Head of caudate nucleus (tissue), 42 donors: ENCODE results near the gene KLHDC7B.
"Not testable (repeated sequence)": the region's sequence is repeated elsewhere in the genome, so short reads cannot be mapped to it uniquely, and the experiment has no call there.

Experiments
- DNase-seq, 42 donors: peaks; one replicate each; pipeline versions ENCODE4 v3.0.0 to v3.0.0-alpha.2; 2020 to 2021; ENCODE audit warnings: mixed read lengths in 7 of 42
- intact Hi-C: fragments of 100-400 bp; cut with DNase I; formaldehyde crosslinking; loops from one replicate; pipeline ENCODE4 v1.15.0; 2022

Gene KLHDC7B

GRCh38 chr22:50541667-50542026 is 4.1 kb upstream of the KLHDC7B start:
- intact Hi-C loops: not testable (repeated sequence)

DNA sequence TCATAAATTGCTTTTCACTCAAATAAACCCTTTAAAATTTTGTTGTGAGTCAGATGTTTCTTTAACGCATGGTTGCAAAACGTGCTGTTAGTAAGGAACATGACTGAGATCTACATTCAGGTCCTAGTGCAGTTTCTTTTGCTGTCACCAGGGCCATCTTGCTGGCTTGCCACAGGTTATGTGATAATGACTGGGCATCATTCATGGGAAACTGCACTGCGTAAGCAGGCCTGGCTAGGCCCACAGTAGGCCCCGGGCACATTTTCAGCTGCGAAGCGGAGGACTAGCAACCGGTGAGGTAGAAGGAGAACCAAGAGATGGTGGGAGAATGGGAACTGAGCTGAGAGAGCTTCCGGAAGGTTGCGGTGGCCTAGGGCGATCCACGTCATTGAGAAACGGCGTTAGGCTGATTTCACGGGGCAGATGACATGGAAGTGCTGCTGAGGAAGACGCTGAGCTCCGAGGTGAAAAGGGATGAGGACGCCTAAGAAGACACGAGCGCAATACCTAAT is 3.2 kb upstream of the KLHDC7B start:
- intact Hi-C loops: no loop called here
- DNase-seq: peak in 4 of 42 donors; percentile 1 to 57 (median 24)

More at GRCh38 chr22:50541667-50542026, 4.1 kb upstream of the KLHDC7B start:
- DNase-seq: peak in 2 of 42 donors; percentile 48 to 54

GRCh38 chr22:50544078-50544745 is 1.5 kb upstream of the KLHDC7B start:
- peak; percentile 38 to 89 (median 77) for DNase-seq

GRCh38 chr22:50544746-50545253 is 899 bp upstream of the KLHDC7B start:
- intact Hi-C loops: no loop called here
- DNase-seq: no peak

More at GRCh38 chr22:50544078-50544745, 1.5 kb upstream of the KLHDC7B start:
- intact Hi-C loops: no loop called here

GRCh38 chr22:50546326-50547262 is 895 bp downstream of the KLHDC7B start:
- intact Hi-C loops: no loop called here
- no peak for DNase-seq

DNA sequence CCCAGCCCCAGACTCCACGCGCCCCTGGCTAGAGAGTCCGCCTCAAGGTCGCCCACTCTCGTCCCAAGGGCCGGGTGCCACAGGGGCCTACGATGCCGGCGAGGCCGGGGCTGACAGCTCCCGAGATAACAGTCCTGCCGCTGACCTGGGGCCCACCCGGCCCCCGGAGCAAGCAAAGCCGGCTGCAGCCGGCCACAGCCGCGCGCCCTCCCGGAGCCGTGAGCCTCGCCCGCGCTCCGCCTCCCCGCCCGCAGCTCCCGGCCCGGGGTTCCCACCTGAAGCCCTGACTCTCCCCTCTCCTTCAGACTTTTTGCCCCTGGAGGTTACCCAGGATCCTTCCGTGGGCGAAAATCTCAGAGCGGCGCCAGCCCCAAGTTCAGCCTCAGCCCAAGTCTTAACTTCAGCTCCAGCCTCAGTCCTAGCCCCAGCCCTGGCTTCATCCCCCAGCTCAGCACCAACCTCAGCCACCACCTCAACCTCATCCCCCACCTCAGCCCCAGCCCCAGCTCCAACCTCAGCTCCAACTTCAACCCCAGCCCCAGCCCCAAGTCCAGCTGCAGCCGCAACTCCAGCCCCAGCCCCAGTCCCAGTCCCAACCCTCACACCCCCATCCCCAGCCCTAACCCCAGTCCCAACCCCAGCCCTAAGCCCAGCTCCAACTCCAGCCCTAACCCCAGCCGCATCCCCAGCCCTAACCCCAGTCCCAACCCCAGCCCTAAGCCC is 1.7 kb downstream of the KLHDC7B start:
- DNase-seq: no peak
- intact Hi-C loops: no loop called here

- DNase-seq: no peak
- intact Hi-C loops: no loop called here
Measured at GRCh38 chr22:50548040-50548920, 2.6 kb downstream of the KLHDC7B start.

DNA sequence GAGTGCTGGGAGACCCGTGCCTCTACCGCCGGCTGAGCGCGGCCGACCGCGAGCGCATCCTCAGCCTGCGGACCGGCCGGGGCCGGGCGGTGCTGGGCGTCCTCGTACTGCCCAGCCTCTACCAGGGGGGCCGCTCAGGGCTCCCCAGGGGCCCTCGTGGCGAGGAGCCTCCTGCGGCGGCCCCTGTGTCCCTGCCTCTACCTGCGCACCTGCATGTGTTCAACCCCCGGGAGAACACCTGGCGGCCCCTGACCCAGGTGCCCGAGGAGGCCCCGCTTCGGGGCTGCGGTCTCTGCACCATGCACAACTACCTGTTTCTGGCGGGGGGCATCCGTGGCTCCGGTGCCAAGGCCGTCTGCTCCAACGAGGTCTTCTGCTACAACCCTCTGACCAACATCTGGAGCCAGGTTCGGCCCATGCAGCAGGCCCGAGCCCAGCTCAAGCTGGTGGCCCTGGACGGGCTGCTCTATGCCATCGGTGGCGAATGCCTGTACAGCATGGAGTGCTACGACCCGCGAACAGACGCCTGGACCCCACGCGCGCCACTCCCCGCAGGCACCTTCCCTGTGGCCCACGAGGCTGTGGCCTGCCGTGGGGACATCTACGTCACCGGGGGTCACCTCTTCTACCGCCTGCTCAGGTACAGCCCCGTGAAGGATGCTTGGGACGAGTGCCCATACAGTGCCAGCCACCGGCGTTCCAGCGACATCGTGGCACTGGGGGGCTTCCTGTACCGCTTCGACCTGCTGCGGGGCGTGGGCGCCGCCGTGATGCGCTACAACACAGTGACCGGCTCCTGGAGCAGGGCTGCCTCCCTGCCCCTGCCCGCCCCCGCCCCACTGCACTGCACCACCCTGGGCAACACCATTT is 3.5 kb downstream of the KLHDC7B start:
- intact Hi-C loops: no loop called here
- no peak for DNase-seq

GRCh38 chr22:50550395-50550794 is 4.7 kb downstream of the KLHDC7B start:
- intact Hi-C loops: no loop called here

DNA sequence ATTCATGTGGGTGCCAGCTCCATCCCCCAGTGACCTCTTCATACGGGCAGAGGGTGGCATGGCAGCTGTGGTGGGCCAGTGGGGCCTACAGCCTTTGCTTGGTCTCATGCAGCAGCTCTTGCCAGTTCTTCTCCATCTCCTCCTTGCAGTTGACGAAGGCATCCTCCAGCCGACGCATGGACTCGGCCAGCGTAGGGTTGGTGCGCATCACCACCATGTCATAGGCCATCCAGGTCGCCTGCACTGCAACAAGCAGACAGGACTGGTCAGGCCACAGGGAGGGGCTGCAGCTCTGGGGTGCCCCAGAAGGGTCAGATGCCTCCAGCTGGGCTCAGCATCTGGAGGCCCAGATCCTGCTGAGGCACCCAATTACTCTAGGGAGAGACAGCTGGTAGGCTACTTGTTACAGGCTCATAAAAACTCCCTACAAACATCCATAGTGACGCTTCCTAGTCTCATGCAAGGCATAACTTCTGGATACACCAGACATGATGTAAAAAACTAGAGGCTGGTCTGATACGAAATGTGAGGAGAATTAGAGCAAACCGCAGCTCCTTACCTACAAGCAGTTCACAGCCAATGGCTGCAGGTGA is 5.6 kb downstream of the KLHDC7B start:
- DNase-seq: no peak
- intact Hi-C loops: no loop called here

More at GRCh38 chr22:50550395-50550794, 4.7 kb downstream of the KLHDC7B start:
- DNase-seq: no peak

GRCh38 chr22:50553310-50553709 is 7.6 kb downstream of the KLHDC7B start:
- intact Hi-C loops: no loop called here
- no peak for DNase-seq

DNA sequence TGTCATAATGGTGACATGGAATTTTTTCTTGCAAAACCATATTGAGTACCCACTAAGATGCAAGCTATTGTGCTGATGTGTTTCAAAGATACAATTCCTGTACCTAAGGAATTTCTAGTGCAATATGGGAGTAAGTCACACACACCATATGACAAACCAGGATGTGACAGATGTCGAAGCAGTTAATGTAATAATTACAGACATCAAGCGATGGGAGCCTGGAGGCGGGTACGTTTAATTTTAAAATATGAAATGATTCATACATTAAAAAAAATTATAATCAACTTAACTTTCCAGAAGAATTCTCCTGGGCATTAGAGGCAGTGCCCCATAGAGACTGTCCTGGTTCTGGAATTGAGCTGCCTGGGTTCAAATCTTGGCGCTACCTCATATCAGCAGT is 11.0 kb downstream of the KLHDC7B start:
- intact Hi-C loops: no loop called here
- peak in 3 of 42 donors; percentile 30 to 54 (median 48) for DNase-seq

GRCh38 chr22:50560034-50560433 is 14.3 kb downstream of the KLHDC7B start:
- no peak for DNase-seq
- intact Hi-C loops: no loop called here

DNA sequence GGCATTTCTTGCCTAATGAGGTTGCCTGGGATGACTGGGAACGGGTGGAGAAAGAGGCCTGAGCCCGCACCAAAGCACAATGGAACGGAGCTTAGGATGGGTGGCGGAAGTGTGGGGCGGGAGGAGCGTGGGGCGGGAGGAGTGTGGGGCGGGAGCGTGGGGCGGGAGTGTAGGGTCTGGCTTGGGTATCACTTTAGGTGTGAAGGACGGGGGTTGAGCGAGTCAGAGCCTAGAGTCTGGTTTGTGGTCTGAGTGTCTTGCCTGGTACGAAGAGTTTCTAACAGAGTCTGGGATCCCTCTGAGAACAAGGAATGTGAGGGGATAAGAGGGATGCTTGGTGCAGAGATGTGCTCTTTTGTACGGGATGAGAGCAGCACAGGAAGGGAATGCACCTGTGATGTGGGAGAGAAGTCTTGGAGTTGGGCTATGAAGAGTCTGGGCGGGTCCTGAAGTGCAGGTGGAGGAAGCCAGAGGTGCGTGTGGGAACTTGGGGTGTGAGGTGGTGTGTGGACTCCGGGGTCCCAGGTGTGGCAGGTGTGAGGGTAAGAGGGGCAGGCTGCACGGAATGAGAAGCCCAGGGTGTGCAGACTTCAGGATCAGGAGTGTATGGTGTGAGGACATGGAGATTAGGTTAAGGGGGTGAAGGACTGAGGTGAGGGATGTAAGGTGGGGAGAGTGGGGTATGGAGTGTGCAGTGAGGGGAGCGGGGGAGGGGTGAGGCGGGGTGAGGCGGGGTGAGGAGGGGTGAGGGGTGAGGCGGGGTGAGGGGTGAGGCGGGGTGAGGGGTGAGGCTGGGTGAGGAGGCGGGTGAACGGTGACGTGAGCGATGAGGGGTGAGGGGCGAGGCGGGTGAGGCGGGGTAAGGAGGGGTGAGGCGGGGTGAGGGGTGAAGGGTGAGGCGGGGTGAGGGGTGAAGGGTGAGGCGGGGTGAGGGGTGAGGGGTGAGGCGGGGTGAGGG is 16.0 kb downstream of the KLHDC7B start:
- intact Hi-C loops: no loop called here
- no peak for DNase-seq

- peak; percentile 92 to 99 (median 98) for DNase-seq
- intact Hi-C loops: no loop called here
Measured at GRCh38 chr22:50562523-50563412, 17.1 kb downstream of the KLHDC7B start, which contains the start of gene SYCE3. Gene SYCE3 (minus strand): TSS chr22:50562919. CDS start chr22:50556405, 6,514 bp downstream.
